Thyroid gland (tissue), 4 donors: ENCODE results near the gene IL19. TPM values are rescaled to one million over a fixed set of nuclear protein-coding genes. Genes with fewer than 3 reads are reported as not detected.
A peak's percentile ranks its signal among the peaks of the same experiment; 100 is the strongest.

Source experiments
- DNase-seq, 2 donors: peaks; one replicate each; pipeline ENCODE4 v3.0.0-alpha.2; 2019
- H3K27ac ChIP-seq, 3 donors: fragments of 200-600 bp; sonication (generic); 1 replicate in 2 of 3; 2 replicates in 1 of 3; pipeline ENCODE4 v1.5.1; 2016 to 2019; ENCODE audit warnings: mild to moderate bottlenecking in 1 of 3, moderate library complexity in 1 of 3
- H3K27me3 ChIP-seq: fragments of 200-600 bp; sonication (generic); one replicate; pipeline ENCODE4 v1.5.1; 2019
- H3K36me3 ChIP-seq, 2 donors: fragments of 200-600 bp; sonication (generic); one replicate each; pipeline ENCODE4 v1.5.1; 2016 to 2019
- H3K4me1 ChIP-seq, 2 donors: fragments of 200-600 bp; sonication (generic); one replicate each; pipeline ENCODE4 v1.5.1; 2017 to 2019
- H3K4me3 ChIP-seq, 3 donors: fragments of 200-600 bp; sonication (generic); replicated peaks in 1 of 3; 1 replicate in 2 of 3; 2 replicates in 1 of 3; pipeline ENCODE4 v1.5.1; 2016; ENCODE audit warnings: mild to moderate bottlenecking in 1 of 3
- H3K9me3 ChIP-seq: fragments of 200-600 bp; sonication (generic); one replicate; pipeline ENCODE4 v1.5.1; 2017
- POLR2A ChIP-seq, 2 donors: fragments of 450-650 bp; IDR thresholded peaks; one replicate each; pipeline ENCODE4 v1.6.1; 2017; ENCODE audit warnings: antibody characterized with exemption in 2 of 2, mild to moderate bottlenecking in 2 of 2, moderate library complexity in 1 of 2
- WGBS, 2 donors: methylation state at CpG; one replicate each; pipeline ENCODE4 v1.1.5; 2017; 5-methylcytosine and 5-hydroxymethylcytosine counted together
- intact Hi-C: fragments of 100-400 bp; cut with DNase I; formaldehyde crosslinking; loops from one replicate; pipeline ENCODE4 v1.15.1; 2023
- total RNA-seq, 4 donors: library from RNA; depleted of rRNA; stranded (reverse); fragments of >200 nt; gene quantifications; one replicate each; pipeline ENCODE4 v1.2.3, GENCODE V29; 2016
- TF ChIP-seq, protein P1 (sequence below), 6 experiments: fragments of 200-600 bp in 3 of 6; fragments of 450-650 bp in 3 of 6; sonication (generic) in 3 of 6; IDR thresholded peaks; one replicate each; pipeline ENCODE4 v1.5.1; 2016 to 2019; ENCODE audit warnings: antibody characterized with exemption in 6 of 6, mild to moderate bottlenecking in 2 of 6, inconsistent platforms in 1 of 6, moderate library complexity in 1 of 6

Gene IL19
- total RNA-seq, 4 donors from 2014 or later: not detected

DNA sequence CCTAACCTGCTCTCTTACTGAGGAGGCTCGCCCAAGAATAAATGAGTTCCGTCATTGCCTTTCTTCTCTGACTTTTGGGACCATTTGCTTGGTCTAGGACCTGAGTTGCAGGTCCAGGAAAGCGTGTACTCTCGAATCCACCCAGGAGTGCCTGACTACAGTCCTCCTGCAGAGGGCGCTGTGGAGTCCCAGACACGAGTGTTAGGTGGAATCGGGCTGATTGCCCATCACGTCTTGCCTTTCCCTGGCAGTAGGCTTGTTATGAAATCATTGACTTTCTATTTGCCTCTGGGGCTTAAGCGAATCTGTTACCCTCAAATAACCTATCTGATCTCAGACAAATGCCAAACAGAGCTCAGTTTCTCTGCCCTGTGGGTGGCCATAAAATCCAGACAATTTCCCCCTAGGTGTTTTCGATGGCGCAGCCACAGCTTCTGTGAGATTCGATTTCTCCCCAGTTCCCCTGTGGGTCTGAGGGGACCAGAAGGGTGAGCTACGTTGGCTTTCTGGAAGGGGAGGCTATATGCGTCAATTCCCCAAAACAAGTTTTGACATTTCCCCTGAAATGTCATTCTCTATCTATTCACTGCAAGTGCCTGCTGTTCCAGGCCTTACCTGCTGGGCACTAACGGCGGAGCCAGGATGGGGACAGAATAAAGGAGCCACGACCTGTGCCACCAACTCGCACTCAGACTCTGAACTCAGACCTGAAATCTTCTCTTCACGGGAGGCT, 94.5 kb downstream of the IL19 start, which contains the start of gene IL20:
Gene IL20 (plus strand): TSS at position 685 of the 733 bp plus-strand sequence. CDS start 230 bp downstream, outside the sequence.
- Histone ChIP-seq H3K36me3 (no peaks in the 10 kb centered on the region), H3K9me3 (no peaks in the 10 kb centered on the region), H3K4me3 (no peak within 1 kb of the TSS), H3K27ac (peak within 1 kb of the TSS in 1 of 3 donors; percentile 34), H3K4me1 (peaks cover 9 to 14% of the 10 kb centered on the region in 2 donors), H3K27me3 (no peaks in the 10 kb centered on the region)
- no peak for TF ChIP-seq POLR2A (IDR thresholded peaks at IDR 0.05)
- TF ChIP-seq, protein P1, sequence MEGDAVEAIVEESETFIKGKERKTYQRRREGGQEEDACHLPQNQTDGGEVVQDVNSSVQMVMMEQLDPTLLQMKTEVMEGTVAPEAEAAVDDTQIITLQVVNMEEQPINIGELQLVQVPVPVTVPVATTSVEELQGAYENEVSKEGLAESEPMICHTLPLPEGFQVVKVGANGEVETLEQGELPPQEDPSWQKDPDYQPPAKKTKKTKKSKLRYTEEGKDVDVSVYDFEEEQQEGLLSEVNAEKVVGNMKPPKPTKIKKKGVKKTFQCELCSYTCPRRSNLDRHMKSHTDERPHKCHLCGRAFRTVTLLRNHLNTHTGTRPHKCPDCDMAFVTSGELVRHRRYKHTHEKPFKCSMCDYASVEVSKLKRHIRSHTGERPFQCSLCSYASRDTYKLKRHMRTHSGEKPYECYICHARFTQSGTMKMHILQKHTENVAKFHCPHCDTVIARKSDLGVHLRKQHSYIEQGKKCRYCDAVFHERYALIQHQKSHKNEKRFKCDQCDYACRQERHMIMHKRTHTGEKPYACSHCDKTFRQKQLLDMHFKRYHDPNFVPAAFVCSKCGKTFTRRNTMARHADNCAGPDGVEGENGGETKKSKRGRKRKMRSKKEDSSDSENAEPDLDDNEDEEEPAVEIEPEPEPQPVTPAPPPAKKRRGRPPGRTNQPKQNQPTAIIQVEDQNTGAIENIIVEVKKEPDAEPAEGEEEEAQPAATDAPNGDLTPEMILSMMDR (IDR thresholded peaks at IDR 0.05): peak; percentile 65 to 95 (median 85)
- DNase-seq: peak; percentile 92 to 96
- intact Hi-C loops: loop anchor here (5.0 kb wide), 1 partner anchor 47 kb away; no protein-coding TSS in a partner anchor
- 53 to 56% methylated on average over 19 of the region's 19 CpGs for WGBS, 2 donors

DNA sequence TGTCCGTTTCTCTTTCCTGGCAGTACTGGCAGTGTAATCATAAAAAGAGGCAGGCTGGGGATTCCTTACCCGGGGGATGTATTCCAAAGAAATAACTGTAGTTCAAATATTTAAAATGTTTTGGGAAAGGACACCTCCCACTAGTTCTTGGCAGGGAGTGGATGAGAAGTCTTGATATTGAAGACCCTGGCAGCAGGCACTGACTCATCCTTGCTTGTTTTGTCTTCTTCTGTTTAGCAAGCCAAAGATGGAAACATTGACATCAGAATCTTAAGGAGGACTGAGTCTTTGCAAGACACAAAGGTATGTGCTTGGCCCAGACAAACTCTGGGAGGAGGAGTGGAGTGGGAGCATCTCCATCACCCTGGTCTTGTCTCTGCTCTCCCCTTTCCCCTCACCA, 95.5 kb downstream of the IL19 start:
- Histone ChIP-seq H3K9me3 (no peaks in the 10 kb centered on the region), H3K27ac (no peak overlapping the region), H3K4me3 (no peak overlapping the region), H3K27me3 (no peaks in the 10 kb centered on the region), H3K36me3 (no peaks in the 10 kb centered on the region), H3K4me1 (peaks cover 10 to 21% of the 10 kb centered on the region in 2 donors)
- DNase-seq: no peak
- TF ChIP-seq, protein P1 (IDR thresholded peaks at IDR 0.05): no peak
- TF ChIP-seq POLR2A (IDR thresholded peaks at IDR 0.05): no peak
- WGBS, 2 donors: 74 to 75% methylated on average over 2 of the region's 2 CpGs
- intact Hi-C loops: no loop called here

DNA sequence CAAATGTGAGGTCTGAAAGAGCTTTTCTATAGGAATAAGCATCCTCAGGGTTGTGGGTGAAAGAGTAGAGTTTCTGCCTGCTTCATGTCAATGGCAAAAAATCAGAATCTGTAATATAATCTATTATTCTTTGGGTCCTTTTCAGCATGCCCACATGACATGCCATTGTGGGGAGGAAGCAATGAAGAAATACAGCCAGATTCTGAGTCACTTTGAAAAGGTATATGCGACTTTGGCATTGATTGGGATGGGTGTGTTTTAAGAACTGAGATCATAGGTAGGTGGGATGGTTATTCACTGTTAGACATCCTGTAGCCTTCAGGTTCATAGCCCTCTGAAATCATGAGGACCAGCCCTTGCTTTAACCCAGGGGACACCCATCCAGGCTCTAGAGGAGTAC, 96.7 kb downstream of the IL19 start:
- Histone ChIP-seq H3K27me3 (no peaks in the 10 kb centered on the region), H3K4me3 (no peak overlapping the region), H3K27ac (no peak overlapping the region), H3K36me3 (no peaks in the 10 kb centered on the region), H3K4me1 (peaks cover 10 to 21% of the 10 kb centered on the region in 2 donors), H3K9me3 (no peaks in the 10 kb centered on the region)
- no peak for DNase-seq
- intact Hi-C loops: no loop called here
- 91 to 100% methylated on average over 1 of the region's 1 CpG for WGBS, 2 donors
- no peak for TF ChIP-seq POLR2A (IDR thresholded peaks at IDR 0.05)
- TF ChIP-seq, protein P1 (IDR thresholded peaks at IDR 0.05): no peak

DNA sequence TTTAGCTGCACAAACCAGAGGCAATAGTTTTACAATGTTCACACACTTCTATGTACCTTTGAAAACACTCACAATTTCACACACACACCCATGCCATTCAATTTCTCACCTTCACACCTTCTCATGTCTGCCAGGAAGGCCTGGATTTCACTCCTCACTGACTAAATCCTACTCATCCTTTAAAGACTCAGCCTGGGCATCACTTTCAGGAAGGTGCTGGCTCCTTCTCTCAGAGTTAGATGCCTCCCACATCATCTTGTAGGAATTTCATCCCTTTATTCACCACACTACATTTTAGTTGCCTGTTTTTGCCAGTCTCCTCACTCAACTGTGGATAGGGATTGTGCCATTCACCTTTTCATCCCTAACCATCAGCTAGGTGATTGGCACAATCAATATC, 97.1 kb downstream of the IL19 start:
- no peak overlapping the region for H3K27ac ChIP-seq
- peaks cover 10 to 21% of the 10 kb centered on the region in 2 donors for H3K4me1 ChIP-seq
- no peak for TF ChIP-seq POLR2A (IDR thresholded peaks at IDR 0.05)
- TF ChIP-seq, protein P1 (IDR thresholded peaks at IDR 0.05): no peak
- intact Hi-C loops: no loop called here
- no peaks in the 10 kb centered on the region for H3K36me3 ChIP-seq
- H3K27me3 ChIP-seq: no peaks in the 10 kb centered on the region
- H3K9me3 ChIP-seq: no peaks in the 10 kb centered on the region
- H3K4me3 ChIP-seq: no peak overlapping the region
- no peak for DNase-seq

DNA sequence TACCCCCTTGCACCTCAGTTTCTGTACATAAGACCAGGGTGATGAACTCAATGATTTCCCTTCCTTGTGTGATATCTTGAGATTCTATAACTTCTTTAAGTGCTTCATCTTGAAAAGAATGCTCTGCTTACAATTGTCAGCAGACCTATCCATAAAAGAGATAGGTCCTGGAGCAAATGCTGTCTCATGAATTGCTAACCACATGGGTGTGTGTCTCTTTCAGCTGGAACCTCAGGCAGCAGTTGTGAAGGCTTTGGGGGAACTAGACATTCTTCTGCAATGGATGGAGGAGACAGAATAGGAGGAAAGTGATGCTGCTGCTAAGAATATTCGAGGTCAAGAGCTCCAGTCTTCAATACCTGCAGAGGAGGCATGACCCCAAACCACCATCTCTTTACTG, 97.7 kb downstream of the IL19 start:
- Histone ChIP-seq H3K9me3 (no peaks in the 10 kb centered on the region), H3K4me3 (no peak overlapping the region), H3K27ac (no peak overlapping the region), H3K4me1 (peaks cover 10 to 21% of the 10 kb centered on the region in 2 donors), H3K36me3 (no peaks in the 10 kb centered on the region), H3K27me3 (no peaks in the 10 kb centered on the region)
- no peak for DNase-seq
- intact Hi-C loops: no loop called here
- WGBS, 2 donors: 67 to 71% methylated on average over 1 of the region's 1 CpG
- TF ChIP-seq, protein P1 (IDR thresholded peaks at IDR 0.05): no peak
- no peak for TF ChIP-seq POLR2A (IDR thresholded peaks at IDR 0.05)
